Tibial artery (tissue), 4 donors: ENCODE data around the gene CUX1.
"Not testable (repeated sequence)": the region's sequence is repeated elsewhere in the genome, so short reads cannot be mapped to it uniquely, and the experiment has no call there.

Source experiments
- DNase-seq, 2 donors: peaks; one replicate each; pipeline ENCODE4 v3.0.0-alpha.2; 2019
- H3K27ac ChIP-seq, 2 donors: fragments of 200-600 bp; sonication (generic) in 1 of 2; 1 replicate in 1 of 2; 2 replicates in 1 of 2; pipeline ENCODE4 v1.5.1; 2018 to 2019; ENCODE audit warnings: mild to moderate bottlenecking in 1 of 2
- H3K27me3 ChIP-seq, 2 donors: fragments of 200-600 bp; sonication (generic) in 1 of 2; one replicate each; pipeline versions ENCODE4 v1.5.1 to v1.6.0; 2016 to 2019
- H3K36me3 ChIP-seq, 3 donors: fragments of 200-600 bp; sonication (generic) in 2 of 3; one replicate each; pipeline ENCODE4 v1.5.1; 2016 to 2019; ENCODE audit warnings: mild to moderate bottlenecking in 2 of 3
- H3K4me1 ChIP-seq, 4 donors: fragments of 200-600 bp; sonication (generic) in 2 of 4; 1 replicate in 3 of 4; 2 replicates in 1 of 4; pipeline ENCODE4 v1.5.1; 2016 to 2019
- H3K4me3 ChIP-seq, 2 donors: fragments of 200-600 bp; sonication (generic) in 1 of 2; 1 replicate in 1 of 2; 2 replicates in 1 of 2; pipeline ENCODE4 v1.5.1; 2018 to 2019; ENCODE audit warnings: mild to moderate bottlenecking in 2 of 2
- H3K9me3 ChIP-seq, 3 donors: fragments of 200-600 bp; sonication (generic) in 1 of 3; one replicate each; pipeline ENCODE4 v1.5.1; 2016 to 2019
- intact Hi-C: fragments of 100-400 bp; cut with DNase I; formaldehyde crosslinking; loops from one replicate; pipeline ENCODE4 v1.15.0; 2023; ENCODE audit warnings: low total_unique reads
- TF ChIP-seq, protein P1 (sequence below), 2 experiments: fragments of 200-600 bp in 1 of 2; fragments of 450-650 bp in 1 of 2; IDR thresholded peaks; one replicate each; pipeline ENCODE4 v1.5.1; 2017 to 2019; ENCODE audit warnings: antibody characterized with exemption in 2 of 2, mild to moderate bottlenecking in 1 of 2, moderate library complexity in 1 of 2

CUX1 gene

DNA sequence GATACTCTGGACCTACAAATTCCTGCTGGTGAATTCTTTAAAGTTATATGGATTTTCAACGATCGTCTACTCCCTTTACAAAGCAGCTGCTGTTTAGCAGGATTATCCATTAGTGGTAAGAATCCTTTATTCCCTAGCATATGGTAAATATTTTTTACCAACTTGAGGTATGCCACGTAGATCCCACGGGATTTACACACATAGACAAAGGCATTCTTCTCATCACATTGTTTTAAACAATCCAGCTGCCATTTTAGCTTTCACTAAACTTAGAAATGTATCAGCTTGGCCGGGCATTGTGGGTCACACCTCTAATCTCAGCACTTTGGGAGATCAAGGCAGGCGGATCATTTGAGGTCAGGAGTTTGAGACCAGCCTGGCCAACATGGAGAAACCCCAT, 321.2 kb downstream of the CUX1 start:
- no peak for DNase-seq
- H3K4me3 ChIP-seq, result no peak overlapping the region
- H3K27ac ChIP-seq, result no peak overlapping the region
- intact Hi-C loops, result loop anchor here (10.0 kb wide), 1 partner anchor 454 kb away; no protein-coding TSS in a partner anchor
- H3K9me3 ChIP-seq, result no peaks in the 10 kb centered on the region
- peaks cover 0 to 12% (median 6%) of the 10 kb centered on the region in 4 donors for H3K4me1 ChIP-seq
- TF ChIP-seq, protein P1, sequence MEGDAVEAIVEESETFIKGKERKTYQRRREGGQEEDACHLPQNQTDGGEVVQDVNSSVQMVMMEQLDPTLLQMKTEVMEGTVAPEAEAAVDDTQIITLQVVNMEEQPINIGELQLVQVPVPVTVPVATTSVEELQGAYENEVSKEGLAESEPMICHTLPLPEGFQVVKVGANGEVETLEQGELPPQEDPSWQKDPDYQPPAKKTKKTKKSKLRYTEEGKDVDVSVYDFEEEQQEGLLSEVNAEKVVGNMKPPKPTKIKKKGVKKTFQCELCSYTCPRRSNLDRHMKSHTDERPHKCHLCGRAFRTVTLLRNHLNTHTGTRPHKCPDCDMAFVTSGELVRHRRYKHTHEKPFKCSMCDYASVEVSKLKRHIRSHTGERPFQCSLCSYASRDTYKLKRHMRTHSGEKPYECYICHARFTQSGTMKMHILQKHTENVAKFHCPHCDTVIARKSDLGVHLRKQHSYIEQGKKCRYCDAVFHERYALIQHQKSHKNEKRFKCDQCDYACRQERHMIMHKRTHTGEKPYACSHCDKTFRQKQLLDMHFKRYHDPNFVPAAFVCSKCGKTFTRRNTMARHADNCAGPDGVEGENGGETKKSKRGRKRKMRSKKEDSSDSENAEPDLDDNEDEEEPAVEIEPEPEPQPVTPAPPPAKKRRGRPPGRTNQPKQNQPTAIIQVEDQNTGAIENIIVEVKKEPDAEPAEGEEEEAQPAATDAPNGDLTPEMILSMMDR (IDR thresholded peaks at IDR 0.05), result no peak
- H3K27me3 ChIP-seq, result no peaks in the 10 kb centered on the region
- H3K36me3 ChIP-seq, result peaks cover 0 to 5% (median 0%) of the 10 kb centered on the region in 3 donors

DNA sequence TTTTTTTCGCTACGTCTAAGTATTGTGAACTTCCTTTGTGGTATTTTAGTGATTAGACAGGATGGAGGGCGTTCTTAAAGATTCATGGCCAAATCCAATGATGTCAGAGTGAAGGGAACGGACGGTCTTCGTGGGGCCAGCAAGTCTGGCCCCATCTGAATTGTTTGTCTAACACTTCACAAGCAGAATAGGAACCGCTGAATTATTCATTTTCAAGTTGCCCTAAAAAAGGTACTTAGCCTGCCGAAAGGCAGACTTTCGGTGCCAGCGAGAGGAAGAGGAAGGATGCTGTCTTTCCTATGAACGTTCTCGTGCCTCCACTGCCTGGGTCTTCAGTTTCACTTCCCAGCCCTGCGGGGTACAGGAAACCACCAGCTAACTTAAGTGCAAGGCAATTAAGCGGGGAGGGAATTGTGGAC, 323.5 kb downstream of the CUX1 start:
- Histone ChIP-seq H3K36me3 (peaks cover 0 to 5% (median 0%) of the 10 kb centered on the region in 3 donors), H3K4me1 (no peaks in the 10 kb centered on the region), H3K4me3 (no peak overlapping the region), H3K9me3 (no peaks in the 10 kb centered on the region), H3K27me3 (no peaks in the 10 kb centered on the region), H3K27ac (no peak overlapping the region)
- intact Hi-C loops, result no loop called here
- DNase-seq, result peak in 1 of 2 donors; percentile 33
- TF ChIP-seq, protein P1 (IDR thresholded peaks at IDR 0.05), result no peak

DNA sequence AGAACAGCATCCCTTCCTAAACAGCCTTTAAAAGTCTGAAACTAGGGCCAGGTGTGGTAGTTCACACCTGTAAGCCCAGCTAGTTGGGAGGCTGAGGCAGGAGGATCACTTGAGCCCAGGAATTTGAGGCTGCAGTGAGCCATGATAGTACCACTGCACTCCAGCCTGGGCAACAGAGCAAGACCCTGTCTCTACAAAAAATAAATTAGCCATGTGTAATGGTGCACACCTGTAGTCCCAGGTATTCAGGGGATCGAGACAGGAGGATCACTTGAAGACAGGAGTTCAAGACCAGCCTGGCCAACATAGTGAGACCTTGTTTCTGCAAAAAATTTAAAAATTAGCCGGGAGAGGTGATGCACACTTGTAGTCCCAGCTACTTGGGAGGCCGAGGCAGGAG, 325.0 kb downstream of the CUX1 start:
- H3K36me3 ChIP-seq, intact Hi-C loops, H3K4me3 ChIP-seq: not testable (repeated sequence)

DNA sequence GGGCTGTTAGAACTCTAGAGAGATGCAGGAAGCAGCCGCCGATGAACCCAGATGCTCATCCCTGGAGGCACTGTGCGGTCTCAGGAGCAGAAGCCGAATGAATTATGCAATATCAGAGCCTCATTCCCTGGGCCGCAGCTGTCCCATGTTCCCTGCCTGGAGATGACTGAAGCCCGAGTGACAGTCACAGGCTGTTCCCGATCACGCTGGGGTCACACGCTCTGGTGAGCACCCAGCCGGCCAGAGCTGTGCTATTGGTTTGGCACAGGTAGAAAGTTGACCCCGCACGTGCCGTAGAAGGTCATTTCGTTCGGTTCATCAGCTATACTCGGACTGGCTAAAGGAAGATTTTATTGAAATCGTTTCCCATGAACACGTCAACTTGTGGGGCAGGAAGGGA, 328.7 kb downstream of the CUX1 start:
- intact Hi-C loops, result no loop called here
- Histone ChIP-seq H3K9me3 (no peaks in the 10 kb centered on the region), H3K27ac (no peak overlapping the region), H3K4me1 (no peaks in the 10 kb centered on the region), H3K27me3 (no peaks in the 10 kb centered on the region), H3K4me3 (no peak overlapping the region), H3K36me3 (peaks cover 0 to 5% (median 0%) of the 10 kb centered on the region in 3 donors)
- TF ChIP-seq, protein P1 (IDR thresholded peaks at IDR 0.05), result no peak
- no peak for DNase-seq

More for the DNA sequence above, 325.0 kb downstream of the CUX1 start:
- H3K9me3 ChIP-seq, H3K27me3 ChIP-seq, H3K27ac ChIP-seq, H3K4me1 ChIP-seq, DNase-seq: not testable (repeated sequence)

DNA sequence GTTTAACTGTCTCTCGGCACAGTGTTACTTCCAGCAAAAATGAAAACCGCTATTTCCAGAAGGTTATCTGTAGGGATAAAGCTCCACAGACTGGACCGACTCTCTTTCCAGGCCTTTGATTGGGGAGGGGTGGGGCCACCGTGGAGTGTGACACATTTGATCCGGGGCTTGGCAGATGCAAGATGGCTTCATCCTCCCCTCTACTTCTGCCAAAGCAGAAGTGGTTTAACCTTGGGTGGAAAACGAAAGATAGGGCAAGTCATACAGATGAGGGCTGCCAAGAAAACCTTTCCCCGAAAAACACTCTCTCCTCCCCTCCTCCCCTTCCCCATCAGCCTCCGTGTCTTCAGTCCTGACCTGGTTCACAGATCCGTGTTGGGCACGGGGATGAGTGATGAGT, 329.6 kb downstream of the CUX1 start:
- intact Hi-C loops, result no loop called here
- TF ChIP-seq, protein P1 (IDR thresholded peaks at IDR 0.05), result no peak
- Histone ChIP-seq H3K4me1 (no peaks in the 10 kb centered on the region), H3K27me3 (no peaks in the 10 kb centered on the region), H3K4me3 (no peak overlapping the region), H3K27ac (no peak overlapping the region), H3K36me3 (peaks cover 0 to 3% (median 0%) of the 10 kb centered on the region in 3 donors), H3K9me3 (no peaks in the 10 kb centered on the region)
- DNase-seq, result no peak

DNA sequence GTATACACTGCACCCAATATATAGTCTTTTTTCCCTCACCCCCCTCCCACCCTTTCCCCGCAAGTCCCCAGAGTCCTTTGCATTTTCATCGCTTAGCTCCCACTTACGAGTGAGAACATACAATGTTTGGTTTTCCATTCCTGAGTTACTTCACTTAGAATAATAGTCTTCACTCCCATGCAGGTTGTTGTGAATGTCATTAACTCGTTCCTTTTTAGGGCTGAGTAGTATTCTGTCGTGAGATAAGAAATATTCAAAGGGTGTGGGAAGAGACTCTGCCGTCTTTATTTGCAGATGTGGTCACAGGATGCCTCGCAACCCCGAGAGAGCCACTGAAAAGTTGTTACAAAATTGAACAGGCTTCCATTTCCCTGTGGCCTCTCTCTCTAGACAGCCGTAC, 331.4 kb downstream of the CUX1 start:
- TF ChIP-seq, protein P1 (IDR thresholded peaks at IDR 0.05), result no peak
- DNase-seq, result no peak
- Histone ChIP-seq H3K4me3 (no peak overlapping the region), H3K27ac (no peak overlapping the region), H3K9me3 (no peaks in the 10 kb centered on the region), H3K4me1 (no peaks in the 10 kb centered on the region), H3K27me3 (no peaks in the 10 kb centered on the region), H3K36me3 (peaks cover 0 to 7% (median 0%) of the 10 kb centered on the region in 3 donors)
- intact Hi-C loops, result no loop called here
